Small intestine (tissue), 7 donors: ENCODE measurements around the gene NUAK2. TPM values are rescaled to one million over a fixed set of nuclear protein-coding genes. Genes with fewer than 3 reads are reported as not detected.
"Not testable (repeated sequence)": the region's sequence is repeated elsewhere in the genome, so short reads cannot be mapped to it uniquely, and the experiment has no call there.

Source experiments
- DNase-seq, 2 donors: peaks; one replicate each; pipeline versions ENCODE4 v3.0.0 to v3.0.0-alpha.2; 2013
- FAIRE-seq: peaks from 2 replicates; lab custom pipeline; 2012; peaks lifted over from hg19 to GRCh38; lab: Jason Lieb, UNC
- H3K27ac ChIP-seq, 3 donors: one replicate each; pipeline ENCODE4 v1.5.1; 2013; ENCODE audit warnings: low read length in 2 of 3, mild to moderate bottlenecking in 2 of 3, control low read depth in 1 of 3, inconsistent platforms in 1 of 3, low read depth in 1 of 3, moderate library complexity in 1 of 3
- H3K27me3 ChIP-seq, 3 donors: one replicate each; pipeline ENCODE4 v1.6.1; 2013; ENCODE audit warnings: low read length in 3 of 3, inconsistent platforms in 1 of 3; ENCODE audit not compliant: control insufficient read depth in 3 of 3, insufficient read depth in 3 of 3
- H3K36me3 ChIP-seq, 3 donors: one replicate each; pipeline ENCODE4 v1.6.1; 2013; ENCODE audit warnings: low read length in 3 of 3, inconsistent platforms in 1 of 3, low read depth in 1 of 3, mild to moderate bottlenecking in 1 of 3, moderate library complexity in 1 of 3; ENCODE audit not compliant: control insufficient read depth in 3 of 3, insufficient read depth in 2 of 3
- H3K4me1 ChIP-seq, 3 donors: one replicate each; pipeline ENCODE4 v1.6.1; 2013; ENCODE audit warnings: low read length in 2 of 3, inconsistent platforms in 1 of 3, low read depth in 1 of 3, mild to moderate bottlenecking in 1 of 3, moderate library complexity in 1 of 3; ENCODE audit not compliant: control insufficient read depth in 3 of 3, insufficient read depth in 2 of 3
- H3K4me3 ChIP-seq, 3 donors: one replicate each; pipeline ENCODE4 v1.5.1; 2013; ENCODE audit warnings: low read length in 3 of 3, control low read depth in 1 of 3, inconsistent platforms in 1 of 3, low read depth in 1 of 3, mild to moderate bottlenecking in 1 of 3, moderate library complexity in 1 of 3
- H3K9me3 ChIP-seq, 2 donors: one replicate each; pipeline ENCODE4 v1.6.1; 2013; ENCODE audit warnings: low read depth in 1 of 2, low read length in 1 of 2; ENCODE audit not compliant: control insufficient read depth in 2 of 2, insufficient read depth in 1 of 2
- WGBS, 3 donors: extraction: QIAGEN DNeasy Blood & Tissue Kit; methylation state at CpG; one replicate each; pipeline ENCODE4 v1.1.7; 2013; 5-methylcytosine and 5-hydroxymethylcytosine counted together
- polyA plus RNA-seq, 4 donors: library from polyadenylated mRNA; stranded (reverse) in 3 of 4; unstranded in 1 of 4; fragments of 200-250 nt in 3 of 4; fragments of 120-200 nt in 1 of 4; gene quantifications; one replicate each; pipeline versions ENCODE4 v1.2.1 to v1.2.3, GENCODE V29; 2013
- donor health status: healthy with polysubstance abuse.
- donor health status: control.
- donor health status: control.
- donor health status: Bipolar disorder and iron deficiency.
- donor health status: healthy.

Gene NUAK2
- polyA plus RNA-seq, 4 donors = 8.5 to 16.2 (median 10.2) TPM

- WGBS, 3 donors = 67 to 76% (median 74%) methylated on average over 6 to 7 of the region's 7 CpGs
- Histone ChIP-seq H3K4me3 (no peak overlapping the region), H3K27me3 (no peaks in the 10 kb centered on the region), H3K4me1 (peaks cover 1 to 13% (median 10%) of the 10 kb centered on the region in 3 donors), H3K27ac (peak overlapping the region in 2 of 3 donors; percentile 15 to 40), H3K36me3 (no peaks in the 10 kb centered on the region), H3K9me3 (no peaks in the 10 kb centered on the region)
- DNase-seq = peak; percentile 65 to 81
- FAIRE-seq = no peak
These were observed 37.0 kb downstream of the NUAK2 start for GRCh38 chr1:205284420-205285144.

DNA sequence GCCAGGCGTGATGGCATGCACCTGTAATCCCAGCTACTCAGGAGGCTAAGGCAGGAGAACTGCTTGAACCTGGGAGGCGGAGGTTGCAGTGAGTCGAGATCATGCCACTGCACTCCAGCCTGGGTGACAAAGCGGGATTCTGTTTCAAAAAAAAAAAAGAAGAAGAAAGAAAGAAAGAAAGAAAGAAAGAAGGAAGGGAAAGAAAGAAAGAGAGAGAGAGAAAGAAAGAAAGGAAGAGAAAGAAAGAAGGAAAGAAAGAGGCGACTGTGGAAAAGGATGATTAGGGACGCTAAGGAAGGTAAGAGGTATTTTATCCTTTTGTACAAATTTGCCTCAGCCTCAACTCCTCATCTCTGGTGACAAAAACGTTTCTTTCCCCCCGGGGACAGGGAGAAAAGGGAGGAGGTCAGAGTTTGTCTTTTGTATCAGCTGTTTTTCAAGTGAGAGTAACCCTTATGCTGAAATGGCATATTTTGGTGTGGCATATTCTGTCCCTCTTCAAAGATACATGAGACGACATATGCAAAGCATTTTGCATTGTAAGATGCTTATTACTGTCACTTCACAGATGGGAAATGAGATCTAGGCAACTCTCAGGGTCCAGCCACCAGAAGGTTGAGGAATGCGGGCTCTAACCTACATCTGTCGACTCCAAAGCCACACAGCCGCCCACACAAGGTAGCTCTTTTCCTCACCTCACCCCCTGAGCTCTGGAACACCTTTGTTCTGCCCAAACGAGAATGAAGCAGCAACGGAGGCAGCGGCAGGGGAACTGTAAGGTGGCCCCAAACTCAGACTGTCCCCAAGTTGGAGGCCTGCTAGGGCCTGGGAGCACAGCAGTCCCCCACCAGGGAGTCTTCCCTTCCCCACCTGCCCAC is 38.0 kb downstream of the NUAK2 start:
- DNase-seq (no peak), FAIRE-seq (no peak)
- 83 to 88% (median 83%) methylated on average over 15 of the region's 15 CpGs for WGBS, 3 donors
- Histone ChIP-seq H3K4me3 (no peak overlapping the region), H3K9me3 (no peaks in the 10 kb centered on the region), H3K4me1 (peaks cover 1 to 13% (median 10%) of the 10 kb centered on the region in 3 donors), H3K36me3 (no peaks in the 10 kb centered on the region), H3K27me3 (no peaks in the 10 kb centered on the region), H3K27ac (no peak overlapping the region)

- H3K9me3 ChIP-seq, H3K27me3 ChIP-seq, H3K4me3 ChIP-seq, FAIRE-seq, DNase-seq, H3K36me3 ChIP-seq: not testable (repeated sequence)
- peak overlapping the region in 1 of 3 donors; percentile 13 for H3K27ac ChIP-seq
- WGBS, 3 donors = 94 to 98% (median 97%) methylated on average over 10 of the region's 10 CpGs
- peaks cover 1 to 13% (median 7%) of the 10 kb centered on the region in 3 donors for H3K4me1 ChIP-seq
These were observed 40.7 kb downstream of the NUAK2 start for GRCh38 chr1:205280666-205281395.

DNA sequence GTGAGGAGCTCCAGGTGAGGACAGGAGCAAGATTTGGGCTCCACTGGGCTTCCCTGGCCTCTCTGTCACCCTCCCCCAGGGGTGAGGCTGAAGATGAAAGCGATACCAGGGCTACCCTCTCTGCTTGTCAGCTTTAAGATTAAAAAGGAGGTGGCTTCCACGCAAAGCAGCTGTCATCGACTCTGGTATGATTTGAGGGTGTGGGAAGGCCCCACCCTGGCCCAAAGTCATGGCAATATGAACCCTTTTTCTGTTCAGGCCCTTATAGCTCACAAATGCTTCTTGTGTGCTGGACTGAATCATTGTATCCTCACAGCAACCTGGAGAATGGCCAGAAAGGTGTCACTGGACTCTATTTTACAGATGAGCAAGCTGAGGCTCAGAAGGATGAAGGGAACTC is 41.6 kb downstream of the NUAK2 start:
- 39 to 53% (median 45%) methylated on average over 3 of the region's 3 CpGs for WGBS, 3 donors
- Histone ChIP-seq H3K9me3 (no peaks in the 10 kb centered on the region), H3K27ac (peak overlapping the region in 1 of 3 donors; percentile 13), H3K4me3 (no peak overlapping the region), H3K4me1 (peaks cover 1 to 9% (median 3%) of the 10 kb centered on the region in 3 donors), H3K36me3 (no peaks in the 10 kb centered on the region), H3K27me3 (no peaks in the 10 kb centered on the region)
- FAIRE-seq = no peak
- DNase-seq = peak in 1 of 2 donors; percentile 44

- Histone ChIP-seq H3K36me3 (peaks cover 0 to 8% (median 0%) of the 10 kb centered on the region in 3 donors), H3K4me1 (peaks cover 0 to 6% (median 0%) of the 10 kb centered on the region in 3 donors), H3K9me3 (no peaks in the 10 kb centered on the region), H3K4me3 (no peak overlapping the region), H3K27me3 (no peaks in the 10 kb centered on the region), H3K27ac (no peak overlapping the region)
- 84 to 88% (median 87%) methylated on average over 8 of the region's 8 CpGs for WGBS, 3 donors
- DNase-seq (no peak), FAIRE-seq (no peak)
These were observed 44.9 kb downstream of the NUAK2 start for GRCh38 chr1:205276689-205277065.

DNA sequence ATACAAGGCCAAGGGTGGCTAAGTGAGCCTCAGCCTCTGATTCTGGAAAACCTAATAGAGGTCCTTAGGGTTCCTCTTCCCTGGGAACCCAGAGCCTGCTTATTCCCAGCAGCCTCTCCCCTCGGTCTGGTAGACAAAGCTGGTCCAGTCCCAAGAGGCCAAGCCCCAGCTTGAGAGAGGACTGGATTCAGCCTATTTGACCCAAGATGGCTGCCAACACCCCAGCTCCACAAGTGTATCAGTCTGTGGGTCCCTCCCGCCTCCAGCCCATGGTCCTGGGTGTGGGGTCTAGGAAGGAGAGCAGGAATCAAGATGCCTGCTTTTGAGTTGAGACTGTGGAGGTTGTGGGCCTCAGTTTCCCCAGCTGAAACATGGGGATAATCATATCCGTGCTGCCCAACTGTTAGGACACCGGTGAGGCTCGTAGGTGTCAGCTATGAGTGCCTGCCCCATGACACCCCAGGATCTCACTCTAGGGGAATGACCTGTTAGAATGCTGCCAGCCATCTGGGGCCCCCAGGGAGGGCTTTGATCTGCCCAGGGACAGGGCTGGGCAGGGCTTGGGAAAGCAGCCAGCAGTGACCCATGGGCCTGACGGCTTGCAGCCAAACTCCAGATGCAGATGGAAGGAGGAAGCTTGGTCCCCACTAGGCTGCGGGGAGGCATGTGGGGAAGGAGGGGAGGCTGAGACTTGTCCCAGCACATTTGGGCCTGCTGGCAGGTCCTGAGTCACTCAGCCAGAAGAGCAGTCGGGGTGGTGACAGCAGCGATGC is 45.4 kb downstream of the NUAK2 start:
- WGBS, 3 donors = 86 to 93% (median 87%) methylated on average over 8 to 9 of the region's 9 CpGs
- Histone ChIP-seq H3K4me1 (peaks cover 0 to 6% (median 0%) of the 10 kb centered on the region in 3 donors), H3K27ac (no peak overlapping the region), H3K9me3 (no peaks in the 10 kb centered on the region), H3K36me3 (peaks cover 0 to 10% (median 0%) of the 10 kb centered on the region in 3 donors), H3K27me3 (no peaks in the 10 kb centered on the region), H3K4me3 (no peak overlapping the region)
- DNase-seq (no peak), FAIRE-seq (no peak)

DNA sequence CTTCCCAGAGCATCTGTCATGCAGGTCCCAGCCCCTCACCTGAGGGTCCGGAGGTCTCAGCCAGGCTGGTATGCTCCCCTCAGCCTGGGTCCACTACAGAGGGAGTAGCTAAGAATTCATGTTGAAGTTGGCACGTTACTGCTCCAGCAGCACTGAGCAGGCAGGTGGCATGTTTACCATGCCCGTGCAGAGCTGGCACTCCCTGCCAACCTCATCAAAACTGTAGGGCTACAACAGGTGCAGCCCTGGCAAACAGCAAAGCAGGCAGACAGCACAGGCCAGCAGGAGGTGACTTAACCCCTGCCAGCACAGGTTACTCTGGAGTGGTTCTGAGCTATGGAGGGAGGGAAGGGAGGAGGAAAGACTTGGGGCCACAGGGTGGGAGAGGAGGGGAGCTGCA is 46.4 kb downstream of the NUAK2 start:
- WGBS, 3 donors = 19 to 58% (median 32%) methylated on average over 3 of the region's 3 CpGs
- Histone ChIP-seq H3K9me3 (no peaks in the 10 kb centered on the region), H3K36me3 (peaks cover 0 to 10% (median 0%) of the 10 kb centered on the region in 3 donors), H3K4me1 (peaks cover 0 to 6% (median 0%) of the 10 kb centered on the region in 3 donors), H3K4me3 (no peak overlapping the region), H3K27me3 (no peaks in the 10 kb centered on the region), H3K27ac (peak overlapping the region in 1 of 3 donors; percentile 28)
- DNase-seq (peak in 1 of 2 donors; percentile 72), FAIRE-seq (no peak)
